SK-N-SH treated with all-trans-retinoic acid at 6 μM for 48 hours (cell line): ENCODE results near the gene CSTB.

Experiments
- ATAC-seq: fragments of 200-7000 bp; cut with Tn5 transposase; 3 replicates; pipeline ENCODE4 v1.9.1; 2020; ENCODE audit warnings: mild to moderate bottlenecking, moderate library complexity
- BACH2 ChIP-seq: fragments of 250-450 bp; sonication (Bioruptor Pico); IDR thresholded peaks from 2 replicates; pipeline ENCODE4 v1.9.0; 2021; ENCODE audit warnings: mild to moderate bottlenecking, borderline replicate concordance
- CREB5 ChIP-seq: fragments of 250-450 bp; sonication (Bioruptor Pico); IDR thresholded peaks from 2 replicates; pipeline ENCODE4 v1.5.1; 2020; ENCODE audit warnings: low read depth, mild to moderate bottlenecking, moderate library complexity
- CSDC2 ChIP-seq: fragments of 250-450 bp; sonication (Bioruptor Pico); IDR thresholded peaks from 2 replicates; pipeline ENCODE4 v1.5.0; 2020; ENCODE audit warnings: mild to moderate bottlenecking, moderate library complexity
- CSRNP3 ChIP-seq: fragments of 250-450 bp; sonication (Bioruptor Pico); IDR thresholded peaks from 2 replicates; pipeline ENCODE4 v1.5.1; 2021; ENCODE audit warnings: mild to moderate bottlenecking, moderate library complexity
- ESRRG ChIP-seq: fragments of 250-450 bp; sonication (Bioruptor Pico); IDR thresholded peaks from 2 replicates; pipeline ENCODE4 v1.6.1; 2021; ENCODE audit warnings: mild to moderate bottlenecking
- GLIS3 ChIP-seq: fragments of 250-450 bp; sonication (Bioruptor Pico); IDR thresholded peaks from 2 replicates; pipeline ENCODE4 v1.5.0; 2020; ENCODE audit warnings: mild to moderate bottlenecking, moderate library complexity
- ISL1 ChIP-seq: fragments of 250-450 bp; sonication (Bioruptor Pico); IDR thresholded peaks from 2 replicates; pipeline ENCODE4 v2.1.2; 2022; ENCODE audit warnings: mild to moderate bottlenecking, moderate library complexity
- OSR1 ChIP-seq: fragments of 250-450 bp; sonication (Bioruptor Pico); IDR thresholded peaks from 2 replicates; pipeline ENCODE4 v1.8.0; 2022; ENCODE audit warnings: moderate library complexity, mild to moderate bottlenecking, inconsistent platforms
- PATZ1 ChIP-seq: fragments of 250-450 bp; sonication (Bioruptor Pico); IDR thresholded peaks from 2 replicates; pipeline ENCODE4 v1.8.0; 2020; ENCODE audit warnings: mild to moderate bottlenecking, moderate library complexity, borderline replicate concordance
- POU6F1 ChIP-seq: fragments of 250-450 bp; sonication (Bioruptor Pico); IDR thresholded peaks from 2 replicates; pipeline ENCODE4 v1.8.0; 2021; ENCODE audit warnings: low read depth, mild to moderate bottlenecking, moderate library complexity, borderline replicate concordance
- PPARA ChIP-seq: fragments of 250-450 bp; sonication (Bioruptor Pico); IDR thresholded peaks from 2 replicates; pipeline ENCODE4 v1.5.0; 2020; ENCODE audit warnings: mild to moderate bottlenecking, borderline replicate concordance
- RARB ChIP-seq: fragments of 250-450 bp; sonication (Bioruptor Pico); IDR thresholded peaks from 2 replicates; pipeline ENCODE4 v1.8.0; 2021; ENCODE audit warnings: mild to moderate bottlenecking, moderate library complexity
- SNAI2 ChIP-seq: fragments of 250-450 bp; sonication (Bioruptor Pico); IDR thresholded peaks from 2 replicates; pipeline ENCODE4 v1.5.0; 2020; ENCODE audit warnings: mild to moderate bottlenecking, moderate library complexity
- TCF4 ChIP-seq: fragments of 250-450 bp; sonication (Bioruptor Pico); IDR thresholded peaks from 2 replicates; pipeline ENCODE4 v1.8.0; 2021; ENCODE audit warnings: mild to moderate bottlenecking, moderate library complexity, borderline replicate concordance
- TOX ChIP-seq: fragments of 250-450 bp; sonication (Bioruptor Pico); IDR thresholded peaks from 2 replicates; pipeline ENCODE4 v1.8.0; 2021; ENCODE audit warnings: mild to moderate bottlenecking, moderate library complexity, borderline replicate concordance
- TSHZ2 ChIP-seq: fragments of 250-450 bp; sonication (Bioruptor Pico); IDR thresholded peaks from 2 replicates; pipeline ENCODE4 v1.5.0; 2020; ENCODE audit warnings: mild to moderate bottlenecking, moderate library complexity
- ZFP30 ChIP-seq: fragments of 450-650 bp; formaldehyde crosslinking; IDR thresholded peaks from 2 replicates; pipeline ENCODE4 v1.5.0; 2022; ENCODE audit warnings: mild to moderate bottlenecking, moderate library complexity
- ZNF565 ChIP-seq: fragments of 450-650 bp; formaldehyde crosslinking; conservative IDR thresholded peaks from 2 replicates; pipeline ENCODE4 v1.5.0; 2020; ENCODE audit warnings: low read depth, mild to moderate bottlenecking, moderate library complexity
- ZNF70 ChIP-seq: fragments of 450-650 bp; formaldehyde crosslinking; IDR thresholded peaks from 2 replicates; pipeline ENCODE4 v1.5.0; 2020; ENCODE audit warnings: mild to moderate bottlenecking, moderate library complexity
- ZNF8 ChIP-seq: fragments of 450-650 bp; formaldehyde crosslinking; IDR thresholded peaks from 2 replicates; pipeline ENCODE4 v1.5.0; 2020; ENCODE audit warnings: mild to moderate bottlenecking, moderate library complexity

The CSTB gene

GRCh38 chr21:43728154-43728466 lies 48.0 kb downstream of the CSTB start:
- TF ChIP-seq CSRNP3 = no peak
- TF ChIP-seq ESRRG (CRISPR knock-in tag) = no peak
- TF ChIP-seq POU6F1 (CRISPR knock-in tag) = no peak
- no peak for TF ChIP-seq OSR1 (CRISPR knock-in tag)
- ATAC-seq = no peak

GRCh38 chr21:43727519-43728153 lies 48.5 kb downstream of the CSTB start:
- TF ChIP-seq CSDC2 (CRISPR knock-in tag) (no peak), PPARA (CRISPR knock-in tag) (no peak), SNAI2 (CRISPR knock-in tag) (no peak), GLIS3 (no peak), TOX (CRISPR knock-in tag) (no peak), BACH2 (CRISPR knock-in tag) (no peak), ISL1 (CRISPR knock-in tag) (no peak), CSRNP3 (no peak), RARB (CRISPR knock-in tag) (no peak), PATZ1 (no peak), TCF4 (CRISPR knock-in tag) (no peak), POU6F1 (CRISPR knock-in tag) (no peak), CREB5 (CRISPR knock-in tag) (no peak)
- peak; percentile 2 for ATAC-seq

GRCh38 chr21:43726686-43727518 lies 49.2 kb downstream of the CSTB start:
- no peak for ATAC-seq
- TF ChIP-seq CREB5 (CRISPR knock-in tag) (no peak), ZNF70 (CRISPR knock-in tag) (no peak), CSRNP3 (no peak), ZFP30 (CRISPR knock-in tag) (no peak), ZNF8 (CRISPR knock-in tag) (no peak), ZNF565 (no peak), ISL1 (CRISPR knock-in tag) (no peak), TSHZ2 (CRISPR knock-in tag) (no peak), OSR1 (CRISPR knock-in tag) (no peak), BACH2 (CRISPR knock-in tag) (no peak), ESRRG (CRISPR knock-in tag) (no peak), SNAI2 (CRISPR knock-in tag) (no peak), CSDC2 (CRISPR knock-in tag) (no peak), RARB (CRISPR knock-in tag) (no peak), PPARA (CRISPR knock-in tag) (no peak)
